K562 (cell line): ENCODE data around the gene GLB1L3. TPM values are rescaled to one million over a fixed set of nuclear protein-coding genes. Genes with fewer than 3 reads are reported as not detected.

ENCODE experiments used
- ATAC-seq: fragments of 200-7000 bp; cut with Tn5 transposase; 3 replicates; pipeline ENCODE4 v1.9.1; 2020; ENCODE audit warnings: moderate library complexity
- BruUV-seq: library from RNA; stranded (reverse); fragments of 400-500 nt; replicated peaks from 2 replicates; lab custom pipeline; 2021; lab: Mats Ljungman, UMichigan
- CTCF ChIA-PET: fragments of 300-600 bp; formaldehyde crosslinking; extraction: SDS; loops from one replicate; lab custom pipeline; 2021; ENCODE audit warnings: low intra/inter-chr PET ratio; lab: Yijun Ruan, JAX
- POLR2A ChIA-PET: fragments of 300-600, 350-650 bp; sonication (Branson Sonifier 250); formaldehyde crosslinking; extraction: SDS; loops from one replicate; lab custom pipeline; 2021; ENCODE audit warnings: antibody characterized with exemption, inconsistent platforms; lab: Yijun Ruan, JAX
- DNase-seq, 4 experiments: peaks; one replicate each; pipeline versions ENCODE4 v3.0.0 to v3.0.0-alpha.2; 2011 to 2018; ENCODE audit warnings: low spot score in 3 of 4, mixed read lengths in 3 of 4; ENCODE audit errors: extremely low read depth in 1 of 4
- FAIRE-seq: peaks from 2 replicates; lab custom pipeline; 2011; peaks lifted over from hg19 to GRCh38; lab: Jason Lieb, UNC
- H2AFZ ChIP-seq: 2 replicates; pipeline ENCODE4 v1.6.0; 2011; ENCODE audit warnings: low read depth, low read length, control low read depth, inconsistent platforms
- H3K27ac ChIP-seq: fragments of 200-600 bp; 3 replicates; pipeline ENCODE4 v1.8.0; 2011; ENCODE audit warnings: low read depth, mild to moderate bottlenecking, control low read depth, inconsistent platforms, low read length, moderate library complexity, mixed read lengths; ENCODE audit errors: extremely low read depth
- H3K27me3 ChIP-seq, 2 experiments: fragments of 300-600 bp in 1 of 2; 2 replicates in 1 of 2; 3 replicates in 1 of 2; pipeline versions ENCODE4 v1.6.0 to v1.8.0; 2011; ENCODE audit warnings: inconsistent platforms in 2 of 2, low read length in 2 of 2, mild to moderate bottlenecking in 1 of 2, mixed read lengths in 1 of 2, moderate library complexity in 1 of 2; ENCODE audit not compliant: control insufficient read depth in 2 of 2, insufficient read depth in 2 of 2
- H3K36me3 ChIP-seq: fragments of 300-600 bp; 3 replicates; pipeline ENCODE4 v1.8.0; 2011; ENCODE audit warnings: mild to moderate bottlenecking, low read length, inconsistent platforms; ENCODE audit not compliant: control insufficient read depth, insufficient read depth
- H3K4me1 ChIP-seq, 2 experiments: fragments of 200-600 bp in 1 of 2; replicated peaks in 1 of 2; 2 replicates in 1 of 2; 3 replicates in 1 of 2; pipeline versions ENCODE4 v1.5.1 to v1.8.0; 2011; ENCODE audit warnings: inconsistent platforms in 2 of 2, low read length in 2 of 2, mild to moderate bottlenecking in 1 of 2, mixed read lengths in 1 of 2, moderate library complexity in 1 of 2; ENCODE audit not compliant: control insufficient read depth in 2 of 2, insufficient read depth in 2 of 2
- H3K4me2 ChIP-seq: 2 replicates; pipeline ENCODE4 v1.6.1; 2011; ENCODE audit warnings: low read length, control low read depth, inconsistent platforms, mixed read lengths; ENCODE audit not compliant: insufficient read depth
- H3K4me3 ChIP-seq: fragments of 200-600 bp; sonication (generic), shearing (Covaris generic); 2 replicates; pipeline ENCODE4 v1.5.1; 2016; ENCODE audit warnings: control low read depth, inconsistent platforms
- H3K79me2 ChIP-seq: fragments of 200-600 bp; 3 replicates; pipeline ENCODE4 v1.8.0; 2011; ENCODE audit warnings: low read length, inconsistent platforms; ENCODE audit not compliant: control insufficient read depth, insufficient read depth
- H3K9ac ChIP-seq, 2 experiments: 2 replicates each; pipeline versions ENCODE4 v1.6.0 to v1.6.1; 2011; ENCODE audit warnings: low read depth in 2 of 2, low read length in 2 of 2, control low read depth in 1 of 2, inconsistent platforms in 1 of 2, mild to moderate bottlenecking in 1 of 2, mixed read lengths in 1 of 2; ENCODE audit not compliant: insufficient read depth in 1 of 2
- H3K9me1 ChIP-seq: one replicate; pipeline ENCODE4 v1.6.0; 2011; ENCODE audit warnings: inconsistent platforms, mild to moderate bottlenecking, low read length, moderate library complexity; ENCODE audit not compliant: control insufficient read depth, insufficient read depth
- H3K9me3 ChIP-seq: replicated peaks from 2 replicates; pipeline ENCODE4 v1.5.1; 2011; ENCODE audit warnings: low read depth, low read length, inconsistent platforms; ENCODE audit not compliant: control insufficient read depth, insufficient read depth
- H4K20me1 ChIP-seq: replicated peaks from 2 replicates; pipeline ENCODE4 v1.6.1; 2011; ENCODE audit warnings: low read length, inconsistent platforms, mixed read lengths; ENCODE audit not compliant: control insufficient read depth, insufficient read depth
- BRD4 ChIP-seq: fragments of 200-600 bp; sonication (generic); IDR thresholded peaks from 2 replicates; pipeline ENCODE4 v1.6.1; 2017; ENCODE audit warnings: inconsistent platforms
- CHD1 ChIP-seq: fragments of 200-600 bp; sonication (generic); IDR thresholded peaks from one replicate; pipeline ENCODE4 v1.6.1; 2012; ENCODE audit warnings: mild to moderate bottlenecking, moderate library complexity, low read length, inconsistent platforms
- CREBBP ChIP-seq: IDR thresholded peaks from one replicate; pipeline ENCODE4 v1.6.1; 2012; ENCODE audit warnings: low read depth, mild to moderate bottlenecking, control low read depth, inconsistent platforms, low read length
- DIDO1 ChIP-seq: fragments of 450-650 bp; IDR thresholded peaks from 2 replicates; pipeline ENCODE4 v1.6.1; 2016; ENCODE audit warnings: low read depth, missing biosample characterization, missing genetic modification characterization
- ETS2 ChIP-seq: IDR thresholded peaks from 2 replicates; pipeline ENCODE4 v1.6.1; 2016; ENCODE audit warnings: borderline replicate concordance, missing genetic modification characterization, mild to moderate bottlenecking, moderate library complexity, missing compliant biosample characterization; ENCODE audit not compliant: poor library complexity, severe bottlenecking
- ETV6 ChIP-seq, 3 experiments: fragments of 150-350 bp in 1 of 3; sonication (generic) in 1 of 3; formaldehyde crosslinking in 1 of 3; IDR thresholded peaks; 2 replicates each; pipeline versions ENCODE4 v1.6.1 to v1.8.0; 2014 to 2022; ENCODE audit warnings: borderline replicate concordance in 2 of 3, low read depth in 2 of 3, antibody characterized with exemption in 1 of 3, low read length in 1 of 3, mild to moderate bottlenecking in 1 of 3, missing genetic modification reagents in 1 of 3
- JUNB ChIP-seq: fragments of 450-650 bp; formaldehyde crosslinking; conservative IDR thresholded peaks from 2 replicates; pipeline ENCODE4 v1.4.0; 2020; ENCODE audit warnings: mild to moderate bottlenecking
- NCOR1 ChIP-seq: fragments of 450-650 bp; IDR thresholded peaks from 2 replicates; pipeline ENCODE4 v1.6.1; 2016; ENCODE audit warnings: mild to moderate bottlenecking, moderate library complexity
- NFE2L1 ChIP-seq: fragments of 450-650 bp; IDR thresholded peaks from 2 replicates; pipeline ENCODE4 v1.6.1; 2016; ENCODE audit warnings: missing genetic modification characterization, low read depth, mild to moderate bottlenecking, missing compliant biosample characterization, moderate library complexity, borderline replicate concordance
- SLC30A9 ChIP-seq: fragments of 250-450 bp; sonication (Bioruptor Pico); IDR thresholded peaks from 2 replicates; pipeline ENCODE4 v1.8.0; 2022; ENCODE audit warnings: mild to moderate bottlenecking, moderate library complexity
- TEAD1 ChIP-seq, 2 experiments: fragments of 450-650 bp in 1 of 2; sonication (generic) in 1 of 2; formaldehyde crosslinking; IDR thresholded peaks; 2 replicates each; pipeline versions ENCODE4 v1.4.0 to v1.8.0; 2020 to 2022; ENCODE audit warnings: mild to moderate bottlenecking in 2 of 2, missing genetic modification reagents in 1 of 2
- THRAP3 ChIP-seq: fragments of 450-650 bp; IDR thresholded peaks from 2 replicates; pipeline ENCODE4 v1.6.1; 2016; ENCODE audit warnings: mild to moderate bottlenecking, inconsistent platforms, borderline replicate concordance
- TRIM28 ChIP-seq: fragments of 450-650 bp; IDR thresholded peaks from 2 replicates; pipeline ENCODE4 v1.6.1; 2017
- ZNF561 ChIP-seq: fragments of 450-650 bp; formaldehyde crosslinking; conservative IDR thresholded peaks from 2 replicates; pipeline ENCODE4 v1.4.0; 2020; ENCODE audit warnings: mild to moderate bottlenecking, moderate library complexity
- ZZZ3 ChIP-seq: fragments of 450-650 bp; IDR thresholded peaks from 2 replicates; pipeline ENCODE4 v1.6.1; 2016; ENCODE audit warnings: antibody characterized with exemption, mild to moderate bottlenecking, moderate library complexity
- WGBS: fragments of 100-300 bp; shearing (Covaris generic); methylation state at CpG from one replicate; pipeline ENCODE4 v1.1.6; 2016; ENCODE audit warnings: low coverage, mixed read lengths; ENCODE audit not compliant: insufficient coverage; ENCODE audit errors: missing lambda C conversion rate; 5-methylcytosine and 5-hydroxymethylcytosine counted together
- in situ Hi-C: fragments of 300-500 bp; cut with MboI; formaldehyde crosslinking; loops from 4 replicates; pipeline ENCODE4 v1.15.0; 2018; ENCODE audit warnings: inconsistent platforms, mixed read lengths
- intact Hi-C: fragments of 100-400 bp; cut with micrococcal nuclease; formaldehyde crosslinking; loops from 2 replicates; pipeline ENCODE4 v1.14.2; 2022
- polyA plus RNA-seq, 8 experiments: library from polyadenylated mRNA; depleted of rRNA in 4 of 8; stranded (reverse) in 5 of 8; unstranded in 3 of 8; fragments of >200 nt; fragmentation: Nextera tagmentation in 2 of 8; fragmentation: Illumina TruSeq in 1 of 8; extraction: Ambion mirVana in 2 of 8; extraction: Trizol in 1 of 8; gene quantifications; 2 replicates each; pipeline versions ENCODE4 v1.2.1 to v1.2.3, GENCODE V29; 2011 to 2014; ENCODE audit warnings: inconsistent platforms in 1 of 8, missing spikeins in 1 of 8
- total RNA-seq, 7 experiments: library from RNA; depleted of rRNA in 6 of 7; stranded (reverse); fragments of >200 nt in 6 of 7; fragmentation: Illumina TruSeq in 2 of 7; extraction: Trizol in 2 of 7; gene quantifications; 2 replicates each; pipeline versions ENCODE4 v1.2.1 to v1.2.3, GENCODE V29; 2011 to 2021; ENCODE audit warnings: low replicate concordance in 1 of 7
- TF ChIP-seq, protein P1 (sequence below): fragments of 250-450 bp; sonication (Bioruptor Pico); IDR thresholded peaks from 2 replicates; pipeline ENCODE4 v1.5.0; 2020; ENCODE audit warnings: mild to moderate bottlenecking
- TF ChIP-seq, protein P2 (sequence below): fragments of 450-650 bp; formaldehyde crosslinking; IDR thresholded peaks from 2 replicates; pipeline ENCODE4 v1.4.0; 2020; ENCODE audit warnings: mild to moderate bottlenecking, mixed read lengths
- TF ChIP-seq, protein P3 (sequence below): fragments of 250-450 bp; sonication (Bioruptor Pico); IDR thresholded peaks from 2 replicates; pipeline ENCODE4 v1.5.0; 2020; ENCODE audit warnings: mild to moderate bottlenecking, borderline replicate concordance

Gene GLB1L3
- total and polyA plus RNA-seq, 9 of the 15 experiments (the other 6 are each of a cell fraction or from before 2014, with no cell fraction given) = 0.18 to 3.3 (median 0.49) TPM

- H3K27ac ChIP-seq = no peak overlapping the region
- BruUV-seq = no TSS peak
- CTCF ChIA-PET = no interaction called here
- H2AFZ ChIP-seq = no peak overlapping the region
- H3K9me3 ChIP-seq = no peaks in the 10 kb centered on the region
- in situ Hi-C loops = no loop called here
- POLR2A ChIA-PET = no interaction called here
- peaks cover 19 to 47% of the 10 kb centered on the region in 2 experiments for H3K4me1 ChIP-seq
- H3K9ac ChIP-seq = peak overlapping the region in 1 of 2 experiments; percentile 66; a peak in 1 of 4 replicates
- intact Hi-C loops = no loop called here
- ATAC-seq = no peak
- peaks cover 7% of the 10 kb centered on the region; the same call in 1 of the 2 replicates for H4K20me1 ChIP-seq
- H3K36me3 ChIP-seq = peaks cover 48% of the 10 kb centered on the region
- 77% methylated on average over 9 of the region's 10 CpGs for WGBS
- H3K27me3 ChIP-seq = no peaks in the 10 kb centered on the region
- no peak overlapping the region for H3K4me3 ChIP-seq
- peaks cover 5% of the 10 kb centered on the region for H3K9me1 ChIP-seq
- no peak for FAIRE-seq
- DNase-seq = no peak
- H3K79me2 ChIP-seq = peaks cover 78% of the 10 kb centered on the region
- H3K4me2 ChIP-seq = no peak overlapping the region
- TF ChIP-seq, protein P1, sequence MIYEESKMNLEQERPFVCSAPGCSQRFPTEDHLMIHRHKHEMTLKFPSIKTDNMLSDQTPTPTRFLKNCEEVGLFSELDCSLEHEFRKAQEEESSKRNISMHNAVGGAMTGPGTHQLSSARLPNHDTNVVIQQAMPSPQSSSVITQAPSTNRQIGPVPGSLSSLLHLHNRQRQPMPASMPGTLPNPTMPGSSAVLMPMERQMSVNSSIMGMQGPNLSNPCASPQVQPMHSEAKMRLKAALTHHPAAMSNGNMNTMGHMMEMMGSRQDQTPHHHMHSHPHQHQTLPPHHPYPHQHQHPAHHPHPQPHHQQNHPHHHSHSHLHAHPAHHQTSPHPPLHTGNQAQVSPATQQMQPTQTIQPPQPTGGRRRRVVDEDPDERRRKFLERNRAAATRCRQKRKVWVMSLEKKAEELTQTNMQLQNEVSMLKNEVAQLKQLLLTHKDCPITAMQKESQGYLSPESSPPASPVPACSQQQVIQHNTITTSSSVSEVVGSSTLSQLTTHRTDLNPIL (CRISPR knock-in tag) = no peak
- TF ChIP-seq BRD4 (no peak), ZNF561 (CRISPR knock-in tag) (no peak), ETS2 (tag) (no peak), NCOR1 (no peak), ZZZ3 (no peak), JUNB (CRISPR knock-in tag) (no peak), TRIM28 (no peak), DIDO1 (tag) (no peak), NFE2L1 (tag) (no peak), SLC30A9 (CRISPR knock-in tag) (no peak), CHD1 (no peak), CREBBP (no peak), TEAD1 (CRISPR knock-in tag; IDR thresholded peaks at IDR 0.05) (no peak), ETV6 (IDR thresholded peaks at IDR 0.05; ENCODE audit: borderline replicate concordance in 1 of 2, low read depth in 2 of 2, low read length in 1 of 2) (no peak), ETV6 (CRISPR knock-in tag; IDR thresholded peaks at IDR 0.05; ENCODE audit: borderline replicate concordance) (no peak), THRAP3 (no peak)
- TF ChIP-seq, protein P2, sequence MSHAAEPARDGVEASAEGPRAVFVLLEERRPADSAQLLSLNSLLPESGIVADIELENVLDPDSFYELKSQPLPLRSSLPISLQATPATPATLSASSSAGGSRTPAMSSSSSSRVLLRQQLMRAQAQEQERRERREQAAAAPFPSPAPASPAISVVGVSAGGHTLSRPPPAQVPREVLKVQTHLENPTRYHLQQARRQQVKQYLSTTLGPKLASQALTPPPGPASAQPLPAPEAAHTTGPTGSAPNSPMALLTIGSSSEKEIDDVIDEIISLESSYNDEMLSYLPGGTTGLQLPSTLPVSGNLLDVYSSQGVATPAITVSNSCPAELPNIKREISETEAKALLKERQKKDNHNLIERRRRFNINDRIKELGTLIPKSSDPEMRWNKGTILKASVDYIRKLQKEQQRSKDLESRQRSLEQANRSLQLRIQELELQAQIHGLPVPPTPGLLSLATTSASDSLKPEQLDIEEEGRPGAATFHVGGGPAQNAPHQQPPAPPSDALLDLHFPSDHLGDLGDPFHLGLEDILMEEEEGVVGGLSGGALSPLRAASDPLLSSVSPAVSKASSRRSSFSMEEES (CRISPR knock-in tag) = no peak
- TF ChIP-seq, protein P3, sequence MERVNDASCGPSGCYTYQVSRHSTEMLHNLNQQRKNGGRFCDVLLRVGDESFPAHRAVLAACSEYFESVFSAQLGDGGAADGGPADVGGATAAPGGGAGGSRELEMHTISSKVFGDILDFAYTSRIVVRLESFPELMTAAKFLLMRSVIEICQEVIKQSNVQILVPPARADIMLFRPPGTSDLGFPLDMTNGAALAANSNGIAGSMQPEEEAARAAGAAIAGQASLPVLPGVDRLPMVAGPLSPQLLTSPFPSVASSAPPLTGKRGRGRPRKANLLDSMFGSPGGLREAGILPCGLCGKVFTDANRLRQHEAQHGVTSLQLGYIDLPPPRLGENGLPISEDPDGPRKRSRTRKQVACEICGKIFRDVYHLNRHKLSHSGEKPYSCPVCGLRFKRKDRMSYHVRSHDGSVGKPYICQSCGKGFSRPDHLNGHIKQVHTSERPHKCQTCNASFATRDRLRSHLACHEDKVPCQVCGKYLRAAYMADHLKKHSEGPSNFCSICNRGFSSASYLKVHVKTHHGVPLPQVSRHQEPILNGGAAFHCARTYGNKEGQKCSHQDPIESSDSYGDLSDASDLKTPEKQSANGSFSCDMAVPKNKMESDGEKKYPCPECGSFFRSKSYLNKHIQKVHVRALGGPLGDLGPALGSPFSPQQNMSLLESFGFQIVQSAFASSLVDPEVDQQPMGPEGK = no peak
These were observed 44.1 kb upstream of the GLB1L3 start for GRCh38 chr11:134231958-134232659.
